Activated naive CD8-positive, alpha-beta T cell treated with anti-CD3 and anti-CD28 coated beads, Interleukin-2, amount 50 U/mL, for 16 hours (primary cell): Measurements from ENCODE around the gene PAQR4.
"Not testable (repeated sequence)": the region's sequence is repeated elsewhere in the genome, so short reads cannot be mapped to it uniquely, and the experiment has no call there.

ENCODE experiments used
- DNase-seq: peaks from one replicate; pipeline ENCODE4 v3.0.0-alpha.2; 2020; ENCODE audit warnings: low read depth, low spot score

PAQR4 gene

DNA sequence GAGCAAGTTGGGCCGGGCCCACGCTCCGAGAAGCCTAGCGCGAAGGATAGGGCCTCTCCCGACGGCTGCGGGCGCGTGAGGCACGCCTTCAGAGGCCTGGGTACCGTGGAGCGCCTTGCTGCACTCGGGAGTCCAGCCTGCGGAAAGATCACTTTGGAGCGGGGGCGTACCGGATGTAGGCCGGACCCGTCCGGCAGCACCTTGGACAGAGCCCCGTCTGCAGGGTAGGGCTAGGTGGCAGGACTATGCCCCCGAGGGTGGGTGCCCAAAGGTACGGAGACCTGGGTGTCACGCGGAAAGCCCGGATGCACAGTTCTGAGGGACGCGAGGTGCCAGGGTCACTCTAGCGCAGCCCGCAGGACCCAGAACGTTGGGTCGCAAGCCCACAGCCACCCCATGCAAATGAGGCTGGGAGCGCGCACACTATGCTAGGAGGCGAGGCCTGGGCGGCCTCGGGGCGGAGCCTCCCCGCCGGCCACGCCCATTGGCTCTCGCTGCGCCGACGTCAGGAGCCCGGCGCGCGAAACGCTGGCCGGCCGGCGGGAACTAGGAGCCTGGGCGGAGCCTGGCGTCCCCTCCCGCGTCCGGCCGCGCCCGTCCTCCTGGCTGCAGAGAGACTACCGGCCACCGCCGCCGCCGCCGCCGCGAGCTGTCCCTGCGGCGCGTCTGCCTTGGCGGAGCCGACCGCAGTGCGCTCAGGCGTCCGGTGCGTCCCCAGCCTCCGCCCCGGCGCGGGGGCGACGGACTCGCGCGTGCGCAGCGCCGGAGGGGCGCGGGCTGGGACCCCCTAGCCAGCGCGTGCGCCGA, at the start of gene PAQR4:
Gene PAQR4 (plus strand): TSS at position 611 of the 807 bp plus-strand sequence. CDS start 327 bp downstream, outside the sequence.
- peak; percentile 45 for DNase-seq

DNA sequence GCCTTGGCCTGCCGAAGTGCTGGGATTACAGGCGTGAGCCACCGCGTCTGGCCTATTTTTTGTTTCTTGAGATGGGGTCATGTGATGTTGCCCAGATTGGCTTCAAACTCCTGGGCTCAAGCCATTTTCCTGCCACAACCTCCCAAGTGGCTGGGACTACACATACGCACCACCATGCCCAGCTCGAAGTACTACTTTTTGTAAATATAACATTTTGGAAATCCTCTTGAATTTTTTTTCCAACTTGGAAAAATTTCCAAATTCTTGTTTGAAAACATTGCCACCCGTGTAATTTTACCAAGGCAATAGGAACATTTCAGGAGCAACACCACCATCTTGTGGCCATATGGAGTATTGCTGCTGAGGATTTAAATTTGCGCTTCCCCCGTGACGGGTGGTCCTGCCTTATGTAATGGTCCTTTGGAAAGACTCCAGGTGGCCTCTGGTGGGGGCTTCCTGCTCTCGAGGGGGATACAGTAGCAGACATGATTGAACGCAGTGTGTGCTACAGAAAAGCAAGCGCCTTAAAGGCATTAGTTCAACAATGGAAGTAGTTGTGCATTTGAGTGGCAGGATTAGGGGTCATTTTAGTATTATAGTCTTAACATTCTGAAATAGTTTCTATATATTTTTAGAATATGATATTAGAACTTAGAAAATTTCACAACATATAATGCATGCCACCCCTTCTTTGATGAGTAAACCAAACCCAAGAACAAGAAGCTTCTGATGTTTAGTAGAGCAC, 49.5 kb upstream of the PAQR4 start:
- DNase-seq, result peak; percentile 29

DNA sequence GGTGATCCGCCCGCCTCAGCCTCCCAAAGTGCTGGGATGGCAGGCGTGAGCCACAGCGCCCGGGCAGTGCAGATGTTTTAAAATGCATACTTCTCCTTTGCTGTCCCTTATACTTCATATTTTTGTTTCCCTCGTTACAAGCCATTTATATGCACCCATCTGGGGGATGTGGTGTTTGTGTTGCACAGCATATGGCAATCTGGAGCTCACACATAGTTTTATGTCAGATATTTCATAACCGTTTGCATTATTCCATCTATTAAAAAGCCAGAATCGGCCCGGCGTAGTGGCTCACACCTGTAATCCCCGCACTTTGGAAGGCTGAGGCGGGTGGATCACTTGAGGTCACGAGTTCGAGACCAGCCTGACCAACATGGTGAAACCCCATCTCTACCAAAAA, 45.7 kb upstream of the PAQR4 start:
- DNase-seq, result no peak

DNA sequence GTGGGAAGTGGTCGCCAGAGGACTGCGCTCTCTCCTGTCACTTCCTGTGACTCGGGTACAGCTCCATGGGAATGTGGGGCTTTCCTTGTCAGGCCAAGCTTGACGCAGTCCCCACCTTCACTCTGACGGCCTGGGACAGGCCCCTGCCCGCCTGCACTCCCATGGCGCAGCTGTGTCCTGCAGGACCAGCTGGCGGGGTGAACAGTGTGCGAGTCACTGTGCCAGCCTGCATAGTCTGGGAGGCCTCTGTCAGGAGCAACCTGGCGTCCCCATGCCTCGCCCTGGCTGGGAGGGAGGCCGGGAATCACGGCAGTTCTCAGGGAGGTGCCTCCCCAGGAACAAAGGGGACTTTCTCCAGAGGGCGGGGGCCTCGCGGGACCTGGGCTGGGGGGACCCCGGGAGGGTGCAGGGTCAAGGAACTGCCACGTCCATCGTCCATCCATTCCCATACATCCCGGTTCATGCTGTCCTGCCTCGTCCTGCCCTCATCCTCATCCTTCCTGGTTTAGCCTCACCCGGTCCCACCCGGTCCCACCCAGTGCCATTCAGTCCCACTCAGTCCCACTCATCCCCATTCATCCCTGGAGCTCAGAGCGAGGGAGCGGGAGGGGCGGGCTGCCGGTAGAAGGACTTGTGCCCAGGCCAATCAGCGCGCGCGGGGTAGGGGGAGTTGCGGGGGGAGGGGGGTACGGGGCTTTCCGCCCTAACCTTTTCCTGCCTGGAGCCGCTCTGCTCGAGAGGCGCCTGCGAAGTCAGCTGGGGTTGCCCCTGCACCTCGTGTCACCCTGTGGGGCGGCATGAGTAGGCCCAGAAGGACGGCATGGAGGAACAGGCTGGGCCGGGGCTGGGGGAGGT, 44.0 kb upstream of the PAQR4 start:
- DNase-seq, result no peak

DNA sequence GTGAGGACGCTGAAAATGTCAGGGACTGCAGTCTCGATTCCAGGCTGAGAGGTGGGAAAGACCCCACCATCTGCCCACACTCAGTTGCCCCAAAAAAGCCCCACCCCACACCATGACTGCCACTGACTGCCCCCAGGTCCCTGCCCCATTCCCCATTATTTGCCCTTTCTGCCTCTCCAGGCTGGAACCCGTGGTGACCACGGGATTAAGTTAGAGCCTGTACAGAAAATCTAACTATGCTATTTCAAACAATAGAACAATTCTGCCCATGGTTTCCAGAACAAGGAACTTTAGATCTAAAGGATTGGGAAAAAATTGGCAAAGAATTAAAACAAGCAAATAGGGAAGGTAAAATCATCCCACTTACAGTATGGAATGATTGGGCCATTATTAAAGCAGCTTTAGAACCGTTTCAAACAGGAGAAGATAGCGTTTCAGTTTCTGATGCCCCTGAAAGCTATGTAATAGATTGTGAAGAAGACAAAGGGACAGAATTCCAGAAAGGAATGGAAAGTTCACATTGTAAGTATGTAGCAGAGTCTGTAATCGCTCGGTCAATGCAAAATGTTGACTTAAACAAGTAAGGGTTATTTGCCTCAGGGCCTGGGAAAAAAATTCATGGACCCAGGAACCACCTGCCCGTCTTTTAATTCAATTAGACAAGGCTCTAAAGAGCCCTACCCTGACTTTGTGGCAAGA, 43.0 kb upstream of the PAQR4 start:
- DNase-seq, result no peak

DNA sequence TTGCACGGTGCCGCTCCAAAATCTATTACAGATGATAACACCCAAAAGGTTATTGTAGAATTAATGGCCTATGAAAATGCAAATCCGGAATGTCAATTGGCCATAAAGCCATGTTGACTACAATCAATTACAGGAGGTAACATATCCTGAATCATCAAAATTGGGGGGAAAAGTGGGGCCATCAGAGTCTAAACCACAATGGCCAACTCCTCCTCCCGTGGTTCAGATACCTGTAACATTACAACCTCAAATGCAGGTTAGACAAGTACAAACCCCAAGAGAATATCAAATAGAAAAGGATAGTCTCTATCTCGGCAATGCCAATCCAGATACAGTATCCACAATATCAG, 42.5 kb upstream of the PAQR4 start:
- DNase-seq, result no peak

DNA sequence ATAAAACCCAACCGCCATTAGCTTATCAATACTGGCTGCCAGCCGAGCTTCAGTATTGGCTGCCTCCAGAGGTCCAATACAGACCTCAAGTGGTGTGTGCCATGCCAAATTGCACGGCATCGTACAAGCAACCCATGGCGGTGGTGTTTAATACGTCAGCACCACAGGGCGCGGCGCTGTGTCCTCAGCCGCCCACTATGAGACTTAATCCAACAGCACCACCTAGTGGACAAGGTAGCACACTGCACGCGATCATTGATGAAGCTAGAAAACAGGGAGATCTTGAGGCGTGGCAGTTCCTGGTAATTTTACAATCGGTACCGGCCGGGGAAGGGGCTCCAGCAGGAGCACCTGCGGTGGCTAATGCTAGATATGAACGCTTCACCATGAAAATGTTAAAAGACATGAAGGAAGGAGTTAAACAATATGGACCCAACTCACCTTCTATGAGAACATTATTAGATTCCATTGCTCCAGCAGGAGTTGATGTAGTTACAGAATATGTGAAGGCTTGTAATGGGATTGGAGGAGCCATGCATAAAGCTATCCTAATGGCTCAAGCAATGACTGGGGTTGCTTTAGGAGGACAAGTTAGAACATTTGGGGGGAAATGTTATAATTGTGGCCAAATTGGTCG, 42.0 kb upstream of the PAQR4 start:
- DNase-seq, result peak; percentile 78

DNA sequence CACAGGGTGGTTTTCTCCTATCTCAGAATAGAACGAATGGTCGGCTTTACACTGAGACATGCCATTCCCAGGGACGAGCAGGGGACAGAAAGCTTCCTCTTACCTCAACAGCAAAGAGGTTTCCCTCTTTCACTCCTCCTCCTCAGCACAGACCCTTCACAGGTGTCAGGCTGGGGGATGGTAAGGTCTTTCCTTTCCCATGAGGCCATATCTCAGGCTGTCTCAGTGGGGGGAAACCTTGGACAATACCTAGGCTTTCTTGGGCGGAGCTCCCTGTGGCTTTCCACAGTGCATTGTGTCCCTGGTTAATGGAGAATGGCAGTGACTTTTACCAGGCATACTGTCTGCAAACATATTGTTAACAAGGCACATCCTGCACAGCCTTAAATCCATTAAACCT, 41.0 kb upstream of the PAQR4 start:
- DNase-seq, result not testable (repeated sequence)

DNA sequence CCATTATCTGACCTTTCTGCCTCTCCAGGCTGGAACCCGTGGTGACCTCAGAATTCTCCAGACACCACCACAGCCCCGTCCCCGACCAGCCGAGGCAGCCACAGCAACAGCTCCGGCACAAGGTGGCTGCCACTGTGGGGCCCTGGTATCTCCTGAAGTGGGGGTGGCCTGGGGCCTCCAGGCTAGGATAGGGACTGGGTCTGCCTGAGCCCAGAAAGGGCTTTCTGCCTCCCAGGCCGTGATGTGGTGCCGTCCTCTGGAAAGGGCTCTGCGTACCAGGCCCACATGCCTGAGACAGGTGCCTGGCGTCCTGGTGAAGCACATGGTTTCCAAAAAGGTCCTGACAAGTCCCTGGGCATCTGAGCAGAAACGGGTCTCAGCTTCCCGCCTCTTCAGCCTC, 40.4 kb upstream of the PAQR4 start:
- no peak for DNase-seq

DNA sequence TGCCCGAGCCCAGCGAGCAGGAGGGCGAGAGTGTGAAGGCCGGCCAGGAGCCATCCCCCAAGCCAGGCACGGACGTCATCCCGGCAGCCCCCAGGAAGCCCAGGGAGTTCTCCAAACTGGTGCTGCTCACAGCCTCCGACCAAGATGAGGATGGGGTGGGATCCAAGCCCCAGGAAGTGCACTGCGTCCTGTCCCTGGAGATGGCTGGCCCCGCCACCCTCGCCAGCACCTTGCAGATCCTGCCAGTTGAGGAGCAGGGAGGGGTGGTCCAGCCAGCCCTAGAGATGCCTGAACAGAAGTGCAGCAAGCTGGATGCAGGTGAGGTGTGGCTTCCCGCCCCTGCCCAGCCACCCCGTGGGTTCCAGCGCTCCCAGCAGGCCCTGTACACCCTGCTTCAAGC, 39.5 kb upstream of the PAQR4 start:
- DNase-seq, result no peak

DNA sequence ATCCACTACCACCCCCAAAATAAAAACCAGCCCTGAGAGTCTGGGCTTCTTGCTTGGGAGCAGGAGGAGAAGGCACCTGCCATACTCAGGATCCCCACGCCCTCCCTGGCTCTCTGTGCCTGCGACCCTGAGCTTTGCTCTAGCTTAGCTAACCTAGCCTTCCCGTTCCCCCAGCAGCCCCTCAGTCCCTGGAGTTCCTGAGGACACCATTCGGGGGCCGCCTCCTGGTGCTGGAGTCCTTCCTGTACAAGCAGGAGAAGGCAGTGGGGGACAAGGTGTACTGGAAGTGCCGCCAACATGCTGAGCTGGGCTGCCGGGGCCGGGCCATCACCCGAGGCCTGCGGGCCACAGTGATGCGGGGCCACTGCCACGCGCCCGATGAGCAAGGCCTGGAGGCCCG, 38.9 kb upstream of the PAQR4 start:
- DNase-seq, result no peak

DNA sequence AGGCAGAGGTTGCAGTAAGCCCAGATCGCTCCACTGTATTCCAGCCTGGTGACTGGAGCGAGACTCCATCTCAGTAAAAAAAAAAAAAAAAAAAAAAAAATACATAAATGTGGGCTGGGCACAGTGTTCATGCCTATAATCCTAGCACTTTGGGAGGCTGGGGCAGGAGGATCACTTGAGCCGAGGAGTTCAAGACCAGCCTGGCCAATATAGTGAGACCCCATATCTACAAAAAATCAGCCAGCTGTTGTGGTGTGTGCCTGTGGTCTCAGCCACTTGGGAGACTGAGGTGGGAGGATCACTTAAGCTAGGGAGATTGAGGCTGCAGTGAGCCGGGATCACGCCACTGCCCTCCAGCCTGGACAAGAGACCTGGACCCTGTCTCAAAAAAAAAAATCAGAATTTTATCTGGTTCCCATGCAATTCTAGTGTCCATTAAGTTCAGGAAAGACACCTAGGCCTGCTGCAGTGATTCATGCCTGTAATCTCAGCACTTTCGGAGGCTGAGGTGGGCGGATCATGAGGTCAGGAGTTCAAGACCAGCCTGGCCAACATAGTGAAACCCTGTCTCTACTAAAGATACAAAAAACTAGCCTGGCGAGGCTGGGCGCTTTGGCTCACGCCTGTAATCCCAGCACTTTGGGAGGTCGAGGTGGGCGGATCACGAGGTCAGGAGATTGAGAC, 37.8 kb upstream of the PAQR4 start:
- not testable (repeated sequence) for DNase-seq

DNA sequence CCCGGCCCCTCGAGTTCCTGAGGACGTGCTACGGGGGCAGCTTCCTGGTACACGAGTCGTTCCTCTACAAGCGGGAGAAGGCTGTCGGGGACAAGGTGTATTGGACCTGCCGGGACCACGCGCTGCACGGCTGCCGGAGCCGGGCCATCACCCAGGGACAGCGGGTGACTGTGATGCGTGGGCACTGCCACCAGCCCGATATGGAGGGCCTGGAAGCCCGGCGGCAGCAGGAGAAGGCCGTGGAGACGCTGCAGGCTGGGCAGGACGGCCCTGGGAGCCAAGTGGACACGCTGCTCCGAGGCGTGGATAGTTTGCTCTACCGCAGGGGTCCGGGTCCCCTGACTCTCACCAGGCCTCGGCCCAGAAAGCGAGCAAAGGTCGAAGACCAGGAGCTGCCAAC, 36.0 kb upstream of the PAQR4 start:
- DNase-seq, result no peak

DNA sequence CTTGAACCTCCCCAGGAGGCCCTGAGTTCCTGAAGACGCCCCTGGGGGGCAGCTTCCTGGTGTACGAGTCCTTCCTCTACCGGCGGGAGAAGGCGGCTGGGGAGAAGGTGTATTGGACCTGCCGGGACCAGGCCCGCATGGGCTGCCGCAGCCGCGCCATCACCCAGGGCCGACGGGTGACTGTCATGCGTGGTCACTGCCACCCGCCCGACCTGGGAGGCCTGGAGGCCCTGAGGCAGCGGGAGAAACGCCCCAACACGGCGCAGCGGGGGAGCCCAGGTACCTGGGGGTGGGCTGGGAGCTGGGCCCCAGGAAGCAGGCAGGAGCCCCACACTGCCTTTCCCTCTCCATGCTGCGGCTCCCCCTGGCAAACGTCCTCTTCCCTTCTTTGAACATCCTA, 35.4 kb upstream of the PAQR4 start:
- DNase-seq, result no peak

DNA sequence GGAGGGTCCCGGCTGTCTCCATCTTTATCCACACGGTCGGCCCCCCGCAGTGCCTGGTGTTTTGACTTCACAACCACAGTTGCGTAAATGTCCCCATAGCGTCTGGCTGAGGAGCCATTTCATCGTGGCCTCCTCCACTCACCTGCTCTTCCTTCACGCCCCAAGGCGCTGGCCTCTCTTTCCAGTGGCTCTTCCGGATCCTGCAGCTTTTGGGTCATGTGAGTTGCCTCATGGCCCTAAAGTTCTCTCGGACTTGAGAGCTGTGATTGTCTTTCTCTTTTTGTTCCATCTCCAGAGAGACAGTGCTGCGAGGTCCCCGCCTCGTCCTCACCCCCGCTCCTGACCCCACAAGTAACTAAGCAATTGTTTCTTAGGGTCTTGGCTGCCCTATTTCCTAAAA, 34.7 kb upstream of the PAQR4 start:
- no peak for DNase-seq

DNA sequence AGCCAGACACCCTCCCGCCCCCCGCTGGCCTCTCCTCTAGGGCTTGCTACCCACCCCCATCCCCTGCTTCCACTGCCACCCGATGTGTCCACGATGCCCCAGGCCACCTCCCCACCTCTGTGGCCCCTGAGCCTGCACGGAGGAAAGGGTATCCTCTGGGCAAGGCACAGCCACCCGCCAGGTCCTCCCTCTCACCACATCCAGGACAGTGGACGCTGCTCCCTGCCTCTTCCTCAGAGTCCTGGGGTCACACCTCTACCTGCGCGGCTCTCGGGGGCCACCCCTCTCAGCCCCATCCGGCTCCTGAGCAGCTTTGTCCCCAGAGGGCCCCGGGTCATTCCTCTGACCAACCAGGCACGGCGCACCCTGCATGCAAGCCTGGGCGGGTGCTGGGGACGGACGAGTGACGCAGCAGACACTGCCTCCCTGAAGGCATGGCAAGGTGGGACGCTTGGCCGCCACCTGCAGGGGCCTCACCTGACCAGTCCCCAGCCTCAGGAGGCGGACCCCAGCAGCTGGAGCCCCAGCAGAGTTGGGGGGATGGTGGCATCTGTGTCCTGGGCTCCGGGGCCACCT, 32.6 kb upstream of the PAQR4 start:
- no peak for DNase-seq

DNA sequence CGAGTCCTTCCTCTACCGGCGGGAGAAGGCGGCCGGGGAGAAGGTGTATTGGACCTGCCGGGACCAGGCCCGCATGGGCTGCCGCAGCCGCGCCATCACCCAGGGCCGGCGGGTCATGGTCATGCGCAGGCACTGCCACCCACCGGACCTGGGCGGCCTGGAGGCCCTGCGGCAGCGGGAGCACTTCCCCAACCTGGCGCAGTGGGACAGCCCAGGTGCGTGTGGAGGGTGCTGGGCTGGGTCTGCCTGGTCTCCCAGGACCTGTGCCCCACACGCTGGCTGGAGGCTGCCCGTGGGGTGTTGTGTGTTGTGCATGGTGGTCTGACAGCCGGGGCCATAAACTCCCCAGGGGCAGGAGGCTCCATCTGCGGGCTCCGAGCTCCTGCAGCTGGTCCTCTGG, 32.0 kb upstream of the PAQR4 start:
- DNase-seq, result no peak

DNA sequence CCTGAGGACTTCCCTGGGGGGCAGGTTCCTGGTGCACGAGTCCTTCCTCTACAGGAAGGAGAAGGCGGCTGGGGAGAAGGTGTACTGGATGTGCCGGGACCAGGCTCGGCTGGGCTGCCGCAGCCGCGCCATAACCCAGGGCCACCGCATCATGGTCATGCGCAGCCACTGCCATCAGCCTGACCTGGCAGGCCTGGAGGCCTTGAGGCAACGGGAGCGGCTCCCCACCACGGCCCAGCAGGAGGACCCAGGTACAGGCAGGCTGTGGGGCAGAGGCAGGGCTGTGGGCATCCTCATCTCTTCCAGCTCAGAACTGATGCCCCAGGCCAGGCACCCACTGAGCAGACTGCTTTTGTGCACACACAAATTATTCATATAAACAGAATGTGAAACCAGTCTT, 30.9 kb upstream of the PAQR4 start:
- no peak for DNase-seq

DNA sequence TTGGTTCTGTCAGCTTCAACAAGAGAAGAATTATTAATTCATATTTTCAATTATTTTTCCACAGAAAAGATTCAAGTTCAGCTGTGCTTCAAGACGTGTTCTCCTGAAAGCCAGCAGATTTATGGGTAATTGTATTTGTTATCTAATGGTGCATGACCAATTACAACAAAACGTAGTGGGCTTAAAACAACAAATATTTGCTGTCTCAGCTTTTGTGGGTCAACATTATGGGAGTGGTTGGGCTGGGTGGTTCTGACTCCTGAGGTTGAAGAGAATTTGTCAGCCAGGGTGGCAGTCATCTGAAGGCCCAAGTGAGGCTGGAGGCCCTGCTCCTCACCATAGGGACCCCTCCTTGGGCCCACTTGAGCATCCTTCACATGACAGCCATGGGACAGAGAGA, 29.2 kb upstream of the PAQR4 start:
- no peak for DNase-seq

DNA sequence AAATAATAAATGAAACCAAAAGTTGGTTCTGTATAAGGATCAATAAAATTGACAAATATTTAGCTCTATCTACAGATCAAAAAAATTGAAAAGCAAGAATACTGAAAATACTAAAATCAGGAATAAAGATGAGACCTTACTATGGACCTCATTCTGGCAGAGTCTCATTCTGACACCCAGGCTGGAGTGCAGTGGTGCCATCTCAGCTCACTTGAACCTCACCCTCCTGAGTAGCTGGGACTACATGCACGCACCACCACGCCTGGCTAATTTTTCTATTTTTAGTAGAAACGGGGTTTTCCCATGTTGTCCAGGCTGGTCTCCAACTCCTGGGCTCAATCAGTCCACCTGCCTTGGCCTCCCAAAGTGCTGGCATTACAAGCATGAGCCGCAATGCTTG, 27.1 kb upstream of the PAQR4 start:
- DNase-seq, result no peak
